Liver (tissue), 9 donors: ENCODE measurements around the gene SH3BP5. TPM values are rescaled to one million over a fixed set of nuclear protein-coding genes. Genes with fewer than 3 reads are reported as not detected.

Experiments used
- DNase-seq: peaks from one replicate; pipeline ENCODE4 v3.0.0-alpha.2; 2017; ENCODE audit warnings: low spot score
- H3K27ac ChIP-seq, 2 donors: one replicate each; pipeline ENCODE4 v1.7.0; 2013; ENCODE audit warnings: inconsistent platforms in 2 of 2, low read length in 2 of 2, control low read depth in 1 of 2, low read depth in 1 of 2, mild to moderate bottlenecking in 1 of 2
- H3K27me3 ChIP-seq, 4 donors: one replicate each; pipeline versions ENCODE4 v1.6.1 to v1.7.0; 2013; ENCODE audit warnings: low read length in 3 of 4, inconsistent platforms in 1 of 4, mild to moderate bottlenecking in 1 of 4, moderate library complexity in 1 of 4; ENCODE audit not compliant: control insufficient read depth in 4 of 4, insufficient read depth in 4 of 4
- H3K36me3 ChIP-seq, 4 donors: one replicate each; pipeline versions ENCODE4 v1.6.1 to v1.7.0; 2013; ENCODE audit warnings: low read length in 3 of 4, mild to moderate bottlenecking in 3 of 4, low read depth in 1 of 4, moderate library complexity in 1 of 4; ENCODE audit not compliant: control insufficient read depth in 4 of 4, insufficient read depth in 3 of 4
- H3K4me1 ChIP-seq, 4 donors: one replicate each; pipeline versions ENCODE4 v1.6.1 to v1.7.0; 2013; ENCODE audit warnings: low read length in 3 of 4, mild to moderate bottlenecking in 3 of 4, moderate library complexity in 1 of 4; ENCODE audit not compliant: control insufficient read depth in 4 of 4, insufficient read depth in 4 of 4
- H3K4me3 ChIP-seq, 3 donors: one replicate each; pipeline versions ENCODE4 v1.6.1 to v1.7.0; 2013; ENCODE audit warnings: low read length in 3 of 3, control low read depth in 1 of 3, low read depth in 1 of 3, mild to moderate bottlenecking in 1 of 3
- H3K9ac ChIP-seq, 2 donors: one replicate each; pipeline ENCODE4 v1.7.0; 2013; ENCODE audit warnings: low read length in 2 of 2, mild to moderate bottlenecking in 2 of 2, moderate library complexity in 2 of 2, control low read depth in 1 of 2, low read depth in 1 of 2
- H3K9me3 ChIP-seq, 4 donors: one replicate each; pipeline versions ENCODE4 v1.6.1 to v1.7.0; 2013; ENCODE audit warnings: low read length in 3 of 4; ENCODE audit not compliant: control insufficient read depth in 4 of 4
- ATF3 ChIP-seq: IDR thresholded peaks from 2 replicates; pipeline ENCODE4 v1.6.1; 2016; ENCODE audit warnings: antibody characterized with exemption
- CTCF ChIP-seq: fragments of 150-350 bp; IDR thresholded peaks from 2 replicates; pipeline ENCODE4 v1.5.1; 2017; ENCODE audit warnings: improper control_type of control experiment, low read depth, low read length; ENCODE audit not compliant: missing input control
- EGR1 ChIP-seq, 2 donors: IDR thresholded peaks; 2 replicates each; pipeline ENCODE4 v1.6.1; 2016 to 2018; ENCODE audit warnings: antibody characterized with exemption in 2 of 2, low read depth in 2 of 2
- FOXA1 ChIP-seq: IDR thresholded peaks from 2 replicates; pipeline ENCODE4 v1.6.1; 2016; ENCODE audit warnings: antibody characterized with exemption
- FOXA2 ChIP-seq: IDR thresholded peaks from 2 replicates; pipeline ENCODE4 v1.6.1; 2016; ENCODE audit warnings: antibody characterized with exemption
- GABPA ChIP-seq, 2 donors: IDR thresholded peaks in 1 of 2; conservative IDR thresholded peaks in 1 of 2; 2 replicates each; pipeline ENCODE4 v1.6.1; 2016; ENCODE audit warnings: antibody characterized with exemption in 2 of 2, mild to moderate bottlenecking in 1 of 2, moderate library complexity in 1 of 2
- HNF4A ChIP-seq, 2 donors: conservative IDR thresholded peaks; 2 replicates each; pipeline ENCODE4 v1.6.1; 2016; ENCODE audit warnings: antibody characterized with exemption in 2 of 2, mild to moderate bottlenecking in 2 of 2
- HNF4G ChIP-seq: IDR thresholded peaks from 2 replicates; pipeline ENCODE4 v1.6.1; 2016; ENCODE audit warnings: antibody characterized with exemption
- JUND ChIP-seq, 2 donors: IDR thresholded peaks; 2 replicates each; pipeline ENCODE4 v1.6.1; 2016; ENCODE audit warnings: antibody characterized with exemption in 2 of 2
- NR2F2 ChIP-seq: IDR thresholded peaks from 2 replicates; pipeline ENCODE4 v1.6.1; 2016; ENCODE audit warnings: antibody characterized with exemption
- RAD21 ChIP-seq, 2 donors: IDR thresholded peaks; 2 replicates each; pipeline ENCODE4 v1.6.1; 2016; ENCODE audit warnings: antibody characterized with exemption in 2 of 2, mild to moderate bottlenecking in 2 of 2
- REST ChIP-seq: IDR thresholded peaks from 2 replicates; pipeline ENCODE4 v1.6.1; 2016; ENCODE audit warnings: antibody characterized with exemption, mild to moderate bottlenecking
- RXRA ChIP-seq, 2 donors: IDR thresholded peaks; 2 replicates each; pipeline ENCODE4 v1.6.1; 2017 to 2018; ENCODE audit warnings: antibody characterized with exemption in 2 of 2, mild to moderate bottlenecking in 1 of 2
- SP1 ChIP-seq: IDR thresholded peaks from 2 replicates; pipeline ENCODE4 v1.6.1; 2018; ENCODE audit warnings: antibody characterized with exemption, mild to moderate bottlenecking
- TAF1 ChIP-seq: conservative IDR thresholded peaks from 2 replicates; pipeline ENCODE4 v1.6.1; 2016; ENCODE audit warnings: antibody characterized with exemption, mild to moderate bottlenecking
- YY1 ChIP-seq: IDR thresholded peaks from 2 replicates; pipeline ENCODE4 v1.6.1; 2016; ENCODE audit warnings: antibody characterized with exemption, mild to moderate bottlenecking
- WGBS: extraction: QIAGEN DNeasy Blood & Tissue Kit; methylation state at CpG from one replicate; pipeline ENCODE4 v1.1.7; 2013; 5-methylcytosine and 5-hydroxymethylcytosine counted together
- polyA plus RNA-seq, 2 donors: library from polyadenylated mRNA; stranded (reverse) in 1 of 2; unstranded in 1 of 2; fragments of 200-250 nt in 1 of 2; fragments of >200 nt in 1 of 2; fragmentation: Nextera tagmentation in 1 of 2; extraction: Ambion mirVana in 1 of 2; gene quantifications; one replicate each; pipeline versions ENCODE4 v1.2.1 to v1.2.3, GENCODE V29; 2013 to 2015
- total RNA-seq, 2 donors: library from RNA; depleted of rRNA; stranded (reverse); fragments of >200 nt; gene quantifications; one replicate each; pipeline ENCODE4 v1.2.3, GENCODE V29; 2014
- TF ChIP-seq, protein P1 (sequence below): IDR thresholded peaks from 2 replicates; pipeline ENCODE4 v1.6.1; 2016; ENCODE audit warnings: antibody characterized with exemption
- TF ChIP-seq, protein P2 (sequence below): IDR thresholded peaks from 2 replicates; pipeline ENCODE4 v1.6.1; 2016; ENCODE audit warnings: antibody characterized with exemption
- donor health status: healthy.
- donor health status: healthy.
- donor health status: healthy.
- donor health status: healthy.
- donor health status: healthy.

The SH3BP5 gene
- total and polyA plus RNA-seq, 4 donors = 3.5 to 17.9 (median 11.8) TPM

- H3K27ac ChIP-seq = no peak overlapping the region
- TF ChIP-seq NR2F2 = peak; percentile 96
- no peak for TF ChIP-seq HNF4G
- TF ChIP-seq RAD21 (IDR thresholded peaks at IDR 0.05) = no peak
- TF ChIP-seq REST = no peak
- TF ChIP-seq CTCF = peak; percentile 24
- peak; percentile 29 to 55 for TF ChIP-seq RXRA (IDR thresholded peaks at IDR 0.05)
- TF ChIP-seq TAF1 = no peak
- peak; percentile 33 for TF ChIP-seq YY1
- TF ChIP-seq, protein P1, sequence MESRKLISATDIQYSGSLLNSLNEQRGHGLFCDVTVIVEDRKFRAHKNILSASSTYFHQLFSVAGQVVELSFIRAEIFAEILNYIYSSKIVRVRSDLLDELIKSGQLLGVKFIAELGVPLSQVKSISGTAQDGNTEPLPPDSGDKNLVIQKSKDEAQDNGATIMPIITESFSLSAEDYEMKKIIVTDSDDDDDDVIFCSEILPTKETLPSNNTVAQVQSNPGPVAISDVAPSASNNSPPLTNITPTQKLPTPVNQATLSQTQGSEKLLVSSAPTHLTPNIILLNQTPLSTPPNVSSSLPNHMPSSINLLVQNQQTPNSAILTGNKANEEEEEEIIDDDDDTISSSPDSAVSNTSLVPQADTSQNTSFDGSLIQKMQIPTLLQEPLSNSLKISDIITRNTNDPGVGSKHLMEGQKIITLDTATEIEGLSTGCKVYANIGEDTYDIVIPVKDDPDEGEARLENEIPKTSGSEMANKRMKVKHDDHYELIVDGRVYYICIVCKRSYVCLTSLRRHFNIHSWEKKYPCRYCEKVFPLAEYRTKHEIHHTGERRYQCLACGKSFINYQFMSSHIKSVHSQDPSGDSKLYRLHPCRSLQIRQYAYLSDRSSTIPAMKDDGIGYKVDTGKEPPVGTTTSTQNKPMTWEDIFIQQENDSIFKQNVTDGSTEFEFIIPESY = no peak
- peak; percentile 48 for TF ChIP-seq SP1
- no peak for TF ChIP-seq ATF3
- TF ChIP-seq GABPA (IDR thresholded peaks at IDR 0.05 in 1 of 2, conservative IDR thresholded peaks at IDR 0.05 in 1 of 2) = no peak
- TF ChIP-seq, protein P2, sequence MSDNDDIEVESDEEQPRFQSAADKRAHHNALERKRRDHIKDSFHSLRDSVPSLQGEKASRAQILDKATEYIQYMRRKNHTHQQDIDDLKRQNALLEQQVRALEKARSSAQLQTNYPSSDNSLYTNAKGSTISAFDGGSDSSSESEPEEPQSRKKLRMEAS = peak; percentile 31
- no peak for TF ChIP-seq FOXA1
- H3K36me3 ChIP-seq = peaks cover 0 to 10% (median 5%) of the 10 kb centered on the region in 4 donors
- no peak overlapping the region for H3K9ac ChIP-seq
- no peaks in the 10 kb centered on the region for H3K27me3 ChIP-seq
- no peak for DNase-seq
- H3K4me3 ChIP-seq = no peak overlapping the region
- 71% methylated on average over 6 of the region's 6 CpGs for WGBS
- H3K4me1 ChIP-seq = no peaks in the 10 kb centered on the region
- no peaks in the 10 kb centered on the region for H3K9me3 ChIP-seq
Measured at GRCh38 chr3:15305359-15305844, 27.0 kb downstream of the SH3BP5 start.

DNA sequence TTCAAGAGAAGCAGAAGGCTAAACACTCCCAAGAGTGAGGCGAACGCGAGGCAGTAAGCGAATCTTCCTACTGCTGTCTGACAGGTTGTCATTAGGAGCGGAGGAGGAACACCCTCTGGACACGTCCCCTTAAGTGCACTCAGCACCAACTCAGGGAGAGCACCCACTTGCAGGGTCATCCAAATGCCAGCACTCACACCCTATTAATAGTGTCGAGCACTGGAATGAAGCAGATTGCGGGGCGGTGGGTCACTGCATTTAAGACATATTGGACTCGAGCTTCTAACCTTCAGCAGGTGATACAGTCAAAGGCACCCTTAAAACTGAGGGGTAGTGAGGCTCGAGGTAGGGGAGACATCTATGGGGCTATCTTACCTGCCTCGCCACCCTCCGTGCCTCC, 28.7 kb downstream of the SH3BP5 start:
- Histone ChIP-seq H3K36me3 (peaks cover 0 to 10% (median 5%) of the 10 kb centered on the region in 4 donors), H3K9me3 (no peaks in the 10 kb centered on the region), H3K27me3 (no peaks in the 10 kb centered on the region), H3K4me3 (no peak overlapping the region), H3K27ac (no peak overlapping the region), H3K4me1 (peaks cover 0 to 5% (median 1%) of the 10 kb centered on the region in 4 donors), H3K9ac (no peak overlapping the region)
- no peak for DNase-seq
- 98% methylated on average over 13 of the region's 13 CpGs for WGBS
- TF ChIP-seq HNF4A (conservative IDR thresholded peaks at IDR 0.05) (no peak), SP1 (no peak), CTCF (no peak), NR2F2 (no peak), FOXA1 (no peak), JUND (IDR thresholded peaks at IDR 0.05) (no peak), FOXA2 (no peak), HNF4G (no peak), RXRA (IDR thresholded peaks at IDR 0.05) (no peak), EGR1 (IDR thresholded peaks at IDR 0.05; ENCODE audit: low read depth in 2 of 2) (no peak), YY1 (no peak), RAD21 (IDR thresholded peaks at IDR 0.05) (no peak), GABPA (IDR thresholded peaks at IDR 0.05 in 1 of 2, conservative IDR thresholded peaks at IDR 0.05 in 1 of 2) (no peak)
- TF ChIP-seq, protein P1 = no peak
- TF ChIP-seq, protein P2 = no peak
